ENCODE measurements around the gene PDZD2.
"Not testable (repeated sequence)": the region's sequence is repeated elsewhere in the genome, so short reads cannot be mapped to it uniquely, and the experiment has no call there.

The PDZD2 gene

DNA sequence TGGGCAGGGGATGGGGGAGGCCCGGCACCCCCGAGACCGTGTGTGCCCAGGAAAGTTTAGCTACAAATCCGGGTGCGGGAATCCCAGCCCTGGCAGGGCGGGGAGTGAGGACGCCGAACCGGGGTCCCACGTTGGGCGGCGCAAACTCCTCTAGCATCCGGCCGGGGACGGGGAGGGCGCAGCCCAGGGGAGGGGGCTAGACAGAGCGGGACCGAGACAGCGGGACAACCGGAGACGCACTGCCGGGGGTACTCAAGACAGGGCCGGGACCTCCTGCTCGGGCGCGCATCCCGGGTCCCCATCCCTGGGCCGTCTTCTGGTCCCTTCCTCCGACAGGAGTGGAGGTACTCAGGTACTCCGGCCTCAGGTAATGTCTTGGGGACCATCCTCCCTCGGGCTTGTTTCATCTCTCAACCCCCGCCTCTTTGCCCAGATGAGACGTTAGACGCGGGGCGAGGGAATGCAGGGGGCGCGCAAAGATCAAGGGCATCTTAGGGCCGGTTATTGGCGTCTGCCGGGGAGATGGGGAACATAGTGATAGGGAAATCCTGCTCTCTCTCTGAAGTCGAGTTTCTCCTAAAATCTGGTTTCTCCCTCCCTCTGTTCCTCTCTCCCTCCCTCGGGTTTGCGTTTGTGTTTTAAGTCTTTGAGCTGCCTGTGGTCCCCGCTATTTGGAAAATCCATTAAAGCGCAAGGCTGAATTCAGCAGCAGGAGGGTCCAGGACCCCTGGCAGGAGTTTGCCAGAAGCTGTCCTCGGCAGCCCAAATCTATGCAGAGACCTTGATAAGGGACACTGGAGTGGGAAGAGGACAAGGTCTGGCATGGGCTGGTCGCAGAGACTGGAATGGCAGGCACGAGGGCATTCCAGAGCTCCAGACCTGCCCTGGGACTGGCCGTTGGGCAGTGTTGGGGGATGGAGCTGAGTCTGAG lies 815 bp downstream of the PDZD2 start:
- DNase-seq = no peak

DNA sequence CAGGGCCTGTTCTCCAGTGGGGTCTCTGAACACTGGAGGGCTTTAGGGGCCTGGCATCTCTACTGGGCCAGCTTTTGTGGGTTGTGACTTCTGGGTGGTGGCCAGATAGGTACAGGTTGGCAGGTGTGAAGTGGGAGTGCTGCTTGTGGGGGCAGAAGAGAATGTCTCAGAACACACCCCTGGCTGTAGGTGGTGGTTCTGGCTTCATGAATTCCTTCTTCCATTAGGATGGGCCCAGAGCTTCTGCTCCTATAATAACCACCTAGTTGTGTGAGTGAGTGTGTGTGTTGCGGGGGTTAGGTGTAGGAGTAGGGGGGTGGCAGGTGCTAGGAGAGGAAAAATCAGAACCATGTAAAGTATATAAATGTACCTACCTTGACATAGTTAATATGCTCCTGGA lies 1.6 kb downstream of the PDZD2 start:
- DNase-seq = no peak

DNA sequence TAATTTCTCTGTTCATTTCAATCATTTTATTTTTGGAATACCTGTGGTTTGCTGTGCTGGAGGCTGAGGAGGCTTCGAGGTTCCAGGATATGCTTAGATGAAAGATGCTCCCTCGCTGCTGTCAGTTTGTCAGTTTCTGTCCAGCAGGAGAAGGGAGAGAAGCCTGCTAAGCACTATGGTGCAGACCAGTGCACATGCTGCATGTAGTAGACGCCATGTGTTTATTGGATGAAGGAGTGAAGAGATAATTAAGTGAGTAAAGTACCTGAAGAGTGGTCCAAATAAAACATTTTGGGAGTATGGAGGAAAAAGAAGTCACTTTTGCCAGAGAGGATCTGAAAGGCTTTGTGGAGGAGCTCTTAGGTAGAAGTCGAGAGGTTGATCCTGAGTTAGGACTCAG lies 2.1 kb downstream of the PDZD2 start:
- no peak for DNase-seq

DNA sequence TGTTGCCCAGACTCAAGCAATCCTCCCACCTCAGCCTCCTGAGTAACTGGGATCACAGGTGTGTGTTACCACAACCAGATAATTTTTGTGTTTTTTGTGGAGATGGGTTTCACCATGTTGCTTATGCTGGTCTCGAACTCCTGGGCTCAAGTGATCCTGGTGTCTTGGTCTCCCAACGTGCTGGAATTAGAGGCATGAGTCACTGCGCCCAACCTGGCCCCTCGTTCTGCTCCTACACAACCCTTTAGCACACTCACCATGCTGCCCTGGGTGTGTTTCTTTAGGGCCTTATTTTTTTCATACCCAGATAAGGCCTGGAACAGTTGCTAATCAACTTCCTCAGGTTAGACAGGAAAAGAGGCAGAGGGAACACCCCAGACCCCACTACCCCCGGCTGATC lies 2.6 kb downstream of the PDZD2 start:
- DNase-seq = no peak

DNA sequence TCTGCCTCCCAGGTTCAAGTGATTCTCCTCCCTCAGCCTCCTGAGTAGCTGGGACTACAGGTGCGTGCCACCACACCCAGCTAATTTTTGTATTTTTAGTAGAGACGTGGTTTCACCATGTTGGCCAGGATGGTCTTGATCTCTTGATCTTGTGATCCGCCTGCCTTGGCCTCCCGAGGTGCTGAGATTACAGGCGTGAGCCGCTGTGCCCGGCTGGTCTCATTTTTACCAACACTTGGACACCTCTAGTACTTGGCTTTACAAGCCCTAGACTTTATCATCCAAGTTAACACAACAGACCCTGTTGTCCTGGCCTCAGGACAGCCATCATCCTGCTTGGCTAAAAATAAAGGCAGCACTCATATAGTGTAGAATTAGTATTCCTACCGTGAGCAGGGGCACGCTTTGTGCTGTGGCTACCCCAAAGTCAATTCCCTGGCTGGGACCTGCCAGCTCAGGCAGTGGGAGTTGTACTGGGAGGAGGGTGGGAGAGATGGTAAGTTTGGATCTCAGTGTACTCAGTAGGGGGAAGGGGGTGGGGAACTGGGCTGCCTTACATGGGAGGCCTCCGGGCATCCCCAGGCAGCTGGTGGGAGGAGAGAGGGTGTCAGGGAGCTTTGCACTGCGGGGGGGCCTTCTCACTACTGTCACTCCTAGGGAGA lies 6.6 kb downstream of the PDZD2 start:
- DNase-seq = no peak

DNA sequence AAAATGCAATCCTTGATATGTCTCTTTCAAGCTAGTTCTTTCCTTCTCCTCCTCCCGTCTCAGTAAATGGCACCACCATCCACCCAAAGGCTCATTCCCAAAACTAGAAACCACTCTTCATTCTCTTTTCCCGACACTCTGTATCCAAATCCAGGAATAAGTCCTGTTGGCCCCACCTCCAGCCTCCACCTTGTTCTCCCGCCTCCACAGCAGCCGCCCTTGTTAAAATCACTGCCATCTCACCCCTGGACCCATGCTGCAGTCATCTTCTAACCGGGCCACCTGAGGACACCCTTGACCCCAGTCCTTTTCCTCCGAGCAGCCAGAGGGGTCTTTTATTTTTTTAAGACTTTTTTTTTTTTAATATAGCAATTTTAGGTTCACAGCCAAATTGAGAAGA lies 9.4 kb downstream of the PDZD2 start:
- no peak for DNase-seq

DNA sequence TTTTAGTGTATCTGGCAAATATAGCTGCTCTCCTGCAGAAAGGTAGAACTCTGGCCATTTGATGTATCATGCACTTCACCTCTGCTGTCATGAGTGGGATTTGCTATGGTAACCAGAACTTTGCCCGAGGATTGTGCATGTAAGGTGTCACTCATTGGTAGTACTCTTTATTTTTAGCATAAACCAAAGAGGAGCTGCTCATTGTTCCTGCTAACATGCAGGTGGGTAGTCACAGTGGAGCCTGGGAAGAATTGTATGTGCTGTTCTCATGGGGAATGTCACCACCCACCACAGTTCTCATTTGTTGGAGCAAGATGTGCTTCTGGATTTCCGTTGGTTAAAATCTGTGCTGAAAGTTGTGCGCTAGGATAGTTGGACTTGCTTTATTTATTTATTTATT lies 12.3 kb downstream of the PDZD2 start:
- no peak for DNase-seq

DNA sequence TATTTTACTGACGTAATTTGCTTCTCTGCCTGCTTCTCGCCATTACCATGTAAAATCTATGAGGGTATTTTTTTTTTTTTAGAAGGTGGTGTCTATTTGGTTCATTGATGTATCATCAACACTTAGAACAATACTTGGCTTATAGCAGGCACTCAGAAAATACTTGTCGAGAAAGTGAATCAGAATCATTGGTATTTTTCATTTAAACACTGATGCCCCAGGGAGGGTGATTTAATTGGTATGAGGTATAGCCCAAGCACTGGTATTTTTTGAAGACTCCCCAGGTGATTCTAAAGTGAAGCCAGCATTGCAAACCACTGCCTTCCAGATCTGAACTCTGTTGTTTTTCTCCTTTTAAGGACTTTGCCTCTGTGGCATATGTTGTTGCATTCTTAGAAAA lies 16.6 kb downstream of the PDZD2 start:
- no peak for DNase-seq

DNA sequence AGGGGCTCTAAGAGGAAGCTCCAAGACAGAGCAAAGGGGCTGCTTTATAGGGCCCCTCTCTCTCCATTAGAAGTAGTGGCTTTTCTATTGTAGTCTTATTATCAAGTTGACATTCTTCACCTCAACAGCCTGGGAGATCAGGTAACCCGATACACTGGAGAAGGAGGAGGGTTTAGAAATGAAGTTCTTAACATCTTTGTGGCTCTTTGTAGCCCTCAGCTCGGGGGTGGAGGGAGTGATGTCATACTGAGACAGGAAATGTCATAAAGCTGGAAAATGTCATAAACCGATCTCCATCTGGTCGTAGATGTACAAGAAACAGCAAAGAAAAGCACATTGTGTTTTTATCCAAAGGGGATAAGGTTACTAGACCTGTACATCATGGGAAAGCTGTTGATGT lies 17.9 kb downstream of the PDZD2 start:
- no peak for DNase-seq

DNA sequence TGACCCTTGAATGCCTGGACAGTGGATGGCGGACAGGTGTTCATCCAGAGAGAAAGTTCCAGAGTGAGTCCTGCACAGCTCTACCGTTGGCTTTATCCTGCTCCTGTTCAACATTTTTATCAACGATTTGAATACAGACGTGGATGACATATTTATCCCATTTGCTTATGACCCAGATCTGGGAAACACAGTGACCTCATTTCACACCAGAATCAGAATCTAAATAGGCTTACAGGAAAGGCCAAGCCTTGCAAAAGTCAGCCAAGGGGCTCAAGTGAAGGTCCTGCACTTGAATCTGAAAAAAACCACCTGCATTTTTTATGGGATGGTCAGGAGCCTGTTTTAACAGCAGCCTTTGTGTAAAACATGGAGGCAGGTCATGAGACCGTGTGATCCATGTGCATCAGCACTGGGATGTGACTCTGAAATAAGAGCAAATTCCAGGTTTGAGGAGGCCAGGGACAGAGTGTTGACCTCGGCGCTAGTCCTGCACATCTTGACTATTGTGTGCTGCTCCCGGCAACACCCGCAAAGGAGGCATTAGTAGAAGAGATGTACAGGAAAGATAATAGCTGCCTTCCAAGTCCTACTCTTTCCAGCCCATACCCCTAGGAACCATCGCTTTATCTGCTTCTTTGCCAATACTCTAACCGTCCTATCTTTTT lies 18.5 kb downstream of the PDZD2 start:
- DNase-seq = no peak

DNA sequence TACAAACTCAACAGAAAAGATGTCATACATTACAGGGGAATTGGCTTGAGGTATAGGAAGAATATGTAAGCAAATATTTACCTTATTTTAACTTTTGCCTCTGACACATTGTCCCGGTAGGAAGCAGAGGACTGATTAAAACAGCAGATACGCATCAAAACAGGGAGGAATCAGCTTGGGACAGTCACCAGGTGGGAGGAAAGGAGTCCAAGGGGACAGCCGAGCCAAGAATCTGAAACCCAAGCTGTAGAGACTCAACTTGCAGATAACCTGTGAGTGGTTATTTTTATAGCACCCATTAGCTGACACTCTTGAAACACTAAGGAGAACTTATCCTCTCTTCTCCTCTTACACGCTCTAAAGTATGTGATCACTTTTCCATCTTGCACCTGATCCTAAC lies 22.3 kb downstream of the PDZD2 start:
- DNase-seq = no peak

DNA sequence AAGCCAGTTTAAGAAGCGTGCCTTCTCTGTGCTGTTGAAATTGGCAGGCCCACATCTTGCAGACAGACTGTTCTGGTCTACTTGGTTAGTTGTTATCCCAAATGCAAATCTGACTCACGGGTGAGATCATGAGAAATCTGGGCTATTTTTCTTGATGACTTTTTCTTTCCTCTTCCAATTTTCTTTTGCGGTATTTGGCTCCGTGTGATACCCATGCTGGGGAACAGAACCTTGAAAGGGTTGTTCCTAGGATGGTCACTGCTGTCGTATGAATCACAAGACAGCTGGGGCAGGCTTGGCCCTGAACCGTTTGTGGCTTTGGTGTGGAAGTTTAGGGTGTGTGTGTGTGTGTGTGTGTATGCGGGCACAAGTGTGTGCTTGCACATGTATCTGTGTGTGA lies 24.6 kb downstream of the PDZD2 start:
- DNase-seq = no peak

DNA sequence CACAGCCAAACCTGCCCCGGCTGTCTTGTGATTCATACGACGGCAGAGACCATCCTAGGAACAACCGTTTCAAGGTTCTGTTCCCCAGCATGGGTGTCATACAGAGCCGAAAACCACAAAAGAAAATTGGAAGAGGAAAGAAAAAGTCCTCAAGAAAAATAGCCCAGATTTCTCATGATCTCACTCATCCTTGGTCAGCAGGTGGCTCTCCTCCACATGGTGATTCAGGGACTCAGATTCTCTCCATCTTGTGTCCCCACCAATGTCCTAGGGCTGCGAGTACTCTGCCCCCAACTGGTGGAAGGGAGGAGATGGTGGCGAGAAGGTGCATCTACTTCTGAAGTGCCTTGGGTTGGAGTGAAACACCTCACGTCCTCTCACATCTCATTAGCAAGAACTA lies 25.6 kb downstream of the PDZD2 start:
- DNase-seq = peak; percentile 8

DNA sequence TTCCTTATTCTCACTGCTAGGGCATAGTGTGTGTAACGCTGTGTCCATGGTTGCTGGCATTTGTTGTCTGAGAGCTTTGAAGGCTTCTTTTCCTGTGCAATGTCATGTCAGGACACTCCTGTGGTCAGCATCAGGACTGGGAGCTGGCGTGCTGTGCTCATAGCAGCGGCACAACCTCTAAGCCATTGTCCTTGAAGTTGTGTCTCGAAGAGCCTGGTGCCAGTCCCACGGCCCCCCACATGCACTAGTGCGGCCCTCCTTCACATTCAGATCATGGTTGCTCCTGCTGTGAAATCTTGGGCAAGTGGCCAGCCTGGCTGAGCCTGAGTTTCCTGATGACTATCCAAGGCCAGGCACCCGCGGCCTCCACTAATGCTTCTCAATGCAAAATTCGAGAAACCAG lies 32.4 kb downstream of the PDZD2 start:
- no peak for DNase-seq

DNA sequence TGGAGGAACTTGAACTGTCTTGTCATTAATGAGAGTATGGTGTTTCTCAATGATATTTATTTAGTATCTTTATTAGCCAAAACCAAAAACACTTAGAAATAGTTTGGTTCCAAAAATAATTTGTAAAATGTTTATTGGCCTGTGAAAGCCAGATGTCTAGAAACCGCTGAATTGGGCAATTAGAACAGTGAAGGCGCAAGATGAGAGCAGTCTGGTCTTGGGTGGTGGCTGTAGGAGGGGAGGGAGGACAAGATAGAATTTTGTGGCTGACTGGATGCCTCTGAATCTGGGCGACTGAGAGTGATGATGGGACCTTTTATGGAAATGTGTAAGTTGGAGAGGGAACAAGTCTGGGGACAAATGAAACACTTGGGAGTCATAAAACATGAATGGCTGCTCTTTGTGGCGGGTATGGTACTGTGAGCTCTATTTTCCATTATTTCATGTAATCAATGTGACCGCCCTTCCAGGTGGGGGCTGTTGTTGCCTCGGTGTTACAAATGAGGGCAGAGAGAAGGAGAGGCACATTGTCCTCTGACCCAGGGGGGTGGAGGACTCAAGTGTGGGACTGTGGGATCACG lies 35.5 kb downstream of the PDZD2 start:
- DNase-seq = no peak

DNA sequence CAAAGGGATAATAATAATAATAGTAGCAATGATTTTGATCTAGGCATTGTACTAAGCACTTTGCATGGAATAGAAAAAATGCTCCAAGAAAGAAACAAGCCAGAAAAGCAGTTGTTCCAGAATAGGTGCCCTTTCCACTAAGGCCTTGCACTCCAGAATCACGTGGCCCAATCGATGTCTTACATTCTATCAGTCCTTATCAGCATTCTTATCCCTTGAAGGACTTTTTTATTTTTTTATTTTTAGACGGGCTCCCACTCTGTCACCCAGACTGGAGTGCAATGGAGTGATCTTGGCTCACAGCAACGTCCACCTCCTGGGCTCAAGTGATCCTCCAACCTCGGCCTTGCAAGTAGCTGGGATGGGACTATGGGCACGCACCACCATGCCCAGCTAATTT lies 36.5 kb downstream of the PDZD2 start:
- no peak for DNase-seq

DNA sequence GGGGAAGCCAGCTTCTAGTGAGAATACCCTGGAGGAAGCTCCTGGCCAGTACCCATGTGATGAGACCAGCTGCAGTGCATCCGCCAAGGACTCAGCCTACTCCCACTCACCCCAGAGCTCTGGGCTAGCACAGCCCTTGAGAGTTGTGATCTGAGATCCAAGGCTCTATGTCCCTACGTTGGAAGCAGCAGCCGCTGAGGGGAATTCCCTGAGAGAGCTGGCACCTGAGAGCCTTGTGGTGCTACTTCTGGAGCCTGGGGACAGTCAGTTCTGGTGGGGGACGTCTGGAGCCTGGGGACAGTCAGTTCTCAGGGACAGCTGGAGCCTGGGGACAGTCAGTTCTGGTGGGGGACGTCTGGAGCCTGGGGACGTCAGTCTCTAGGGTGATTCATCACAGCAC lies 39.2 kb downstream of the PDZD2 start:
- no peak for DNase-seq

DNA sequence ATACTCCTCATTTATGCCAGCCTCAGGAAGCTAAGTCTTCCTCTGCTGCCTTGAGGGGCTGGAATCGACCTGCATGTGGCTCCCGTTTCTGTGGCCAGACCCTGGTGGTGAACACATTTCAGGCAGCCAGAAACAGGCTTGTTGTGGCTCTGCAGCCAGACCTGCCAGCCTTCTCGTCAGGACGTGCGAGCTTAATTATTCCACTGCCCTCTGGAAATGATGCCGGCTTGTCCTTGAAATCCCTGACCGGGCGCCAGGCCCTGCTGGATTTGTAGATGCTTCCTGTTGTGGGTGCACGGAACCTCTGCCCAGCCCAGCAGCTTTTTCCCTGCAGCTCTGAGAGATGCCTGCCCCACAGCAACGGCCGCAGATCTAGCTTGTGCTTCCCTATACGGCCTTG lies 41.6 kb downstream of the PDZD2 start:
- DNase-seq = no peak

DNA sequence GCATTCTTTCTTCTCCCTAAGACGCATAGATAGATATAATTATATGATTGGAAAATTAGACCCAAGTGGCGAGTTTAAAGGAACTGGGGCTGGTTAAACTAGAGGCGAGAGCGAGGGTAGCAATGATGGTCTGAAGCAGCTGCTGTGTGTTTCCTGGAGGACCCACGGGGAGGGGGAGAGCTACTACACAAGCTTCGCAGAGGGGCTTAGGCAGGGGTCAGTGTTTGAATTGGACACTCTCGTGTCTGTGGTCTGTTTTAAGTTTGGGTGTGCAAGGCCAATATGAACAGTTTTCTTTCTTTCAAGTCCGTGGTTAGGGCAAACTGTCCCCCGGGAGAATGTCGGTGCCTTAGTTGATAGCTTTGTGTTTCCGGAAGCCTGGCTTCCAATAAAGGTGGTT lies 43.1 kb downstream of the PDZD2 start:
- no peak for DNase-seq

DNA sequence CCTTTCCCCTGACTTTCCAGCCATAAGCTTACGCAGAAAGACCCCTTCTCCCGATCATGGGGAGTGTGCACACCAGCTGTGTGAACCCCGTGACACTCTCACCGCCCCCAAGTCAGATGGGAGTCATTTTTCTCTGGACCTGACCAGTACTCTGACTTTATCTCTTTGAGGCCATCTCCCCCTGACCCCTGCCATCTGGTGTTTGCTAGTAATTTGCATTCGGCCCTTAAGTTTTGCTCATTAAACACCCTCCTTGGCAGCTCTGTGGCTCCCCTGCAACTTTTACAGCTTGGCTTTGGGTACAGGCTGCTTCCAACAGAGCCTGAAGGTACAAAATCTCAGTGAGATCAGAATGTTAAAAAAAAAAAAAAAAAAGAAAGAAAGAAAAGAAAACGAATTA lies 43.9 kb downstream of the PDZD2 start:
- no peak for DNase-seq

DNA sequence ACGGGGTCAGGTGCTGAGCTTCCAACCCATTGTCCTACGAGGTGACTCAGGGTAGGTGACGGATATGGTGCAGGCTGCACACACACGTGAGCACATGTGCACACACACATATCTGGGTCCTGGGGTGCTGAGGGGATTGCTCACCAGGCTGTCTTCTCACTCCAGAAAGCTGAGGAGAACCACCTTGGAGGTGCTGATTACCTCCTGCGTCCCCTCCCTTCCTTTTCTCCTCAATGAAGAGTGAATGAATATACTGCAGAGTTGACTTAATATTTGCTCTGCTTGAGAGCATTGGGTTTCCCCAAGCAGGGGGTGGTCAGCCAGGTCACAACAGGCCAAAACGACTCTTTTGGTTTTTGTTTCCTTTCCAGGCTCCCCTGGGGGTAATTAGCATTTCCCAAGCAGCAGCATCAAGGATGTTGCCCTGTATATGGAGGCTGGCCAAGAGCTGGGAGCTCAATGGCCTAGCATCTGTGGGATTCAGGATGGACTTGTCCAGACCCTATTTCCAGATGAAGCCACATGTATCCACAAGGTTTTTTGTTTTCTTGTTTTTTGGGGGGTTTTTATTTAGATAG lies 49.7 kb downstream of the PDZD2 start:
- no peak for DNase-seq

DNA sequence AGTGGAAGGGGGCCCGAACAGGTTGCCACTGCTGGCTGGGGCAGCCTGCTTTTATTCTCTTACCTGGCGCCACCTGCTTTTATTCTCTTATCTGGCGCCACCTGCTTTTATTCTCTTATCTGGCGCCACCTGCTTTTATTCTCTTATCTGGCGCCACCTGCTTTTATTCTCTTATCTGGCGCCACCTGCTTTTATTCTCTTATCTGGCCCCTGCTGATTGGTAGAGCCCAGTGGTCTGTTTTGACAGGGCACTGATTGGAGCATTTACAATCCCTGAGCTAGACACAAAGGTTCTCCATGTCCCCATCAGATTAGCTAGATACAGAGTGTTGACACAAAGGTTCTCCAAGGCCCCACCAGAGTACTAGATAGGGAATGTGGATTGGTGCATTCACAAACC lies 52.5 kb downstream of the PDZD2 start:
- not testable (repeated sequence) for DNase-seq

DNA sequence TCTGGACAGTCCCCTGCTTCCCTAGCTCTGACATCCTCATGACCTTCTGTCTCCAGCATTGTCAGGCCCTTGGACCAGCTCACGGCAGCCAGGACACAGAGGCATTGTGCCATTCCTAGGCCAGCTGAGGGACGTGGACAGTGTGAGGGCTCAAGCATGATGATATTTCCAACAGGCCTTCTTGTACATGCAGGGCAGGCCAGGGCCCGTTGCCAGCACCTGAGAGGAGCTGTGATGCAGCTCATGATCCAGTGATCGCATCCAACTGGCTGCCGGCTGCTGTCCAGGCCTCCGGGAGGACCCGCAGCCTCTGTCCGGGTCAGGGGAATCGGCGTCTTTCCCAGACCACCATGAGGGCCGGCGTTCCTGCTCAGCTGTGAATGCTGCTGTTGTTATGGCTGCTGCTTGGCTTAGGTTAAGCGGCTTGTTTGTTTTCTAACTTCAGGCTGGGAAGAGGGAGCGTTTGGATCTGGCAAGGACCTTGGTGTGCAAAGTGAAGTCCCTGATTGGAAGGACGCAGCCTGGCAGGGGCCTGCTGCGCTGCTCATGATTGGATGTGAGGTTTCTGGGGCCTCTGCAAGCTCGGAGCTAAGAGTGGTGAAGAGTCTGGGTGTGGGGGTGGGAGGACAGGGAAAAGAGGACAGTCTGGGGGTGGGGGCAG lies 53.8 kb downstream of the PDZD2 start:
- no peak for DNase-seq

Data from stimulated activated CD4-positive, alpha-beta T cell treated with anti-CD3 and anti-CD28 coated beads, Interleukin-1b, Interleukin-23, amount 100 ng/mL, for 48 hours (primary cell).